ENCODE results near the gene ROPN1L.

DNA sequence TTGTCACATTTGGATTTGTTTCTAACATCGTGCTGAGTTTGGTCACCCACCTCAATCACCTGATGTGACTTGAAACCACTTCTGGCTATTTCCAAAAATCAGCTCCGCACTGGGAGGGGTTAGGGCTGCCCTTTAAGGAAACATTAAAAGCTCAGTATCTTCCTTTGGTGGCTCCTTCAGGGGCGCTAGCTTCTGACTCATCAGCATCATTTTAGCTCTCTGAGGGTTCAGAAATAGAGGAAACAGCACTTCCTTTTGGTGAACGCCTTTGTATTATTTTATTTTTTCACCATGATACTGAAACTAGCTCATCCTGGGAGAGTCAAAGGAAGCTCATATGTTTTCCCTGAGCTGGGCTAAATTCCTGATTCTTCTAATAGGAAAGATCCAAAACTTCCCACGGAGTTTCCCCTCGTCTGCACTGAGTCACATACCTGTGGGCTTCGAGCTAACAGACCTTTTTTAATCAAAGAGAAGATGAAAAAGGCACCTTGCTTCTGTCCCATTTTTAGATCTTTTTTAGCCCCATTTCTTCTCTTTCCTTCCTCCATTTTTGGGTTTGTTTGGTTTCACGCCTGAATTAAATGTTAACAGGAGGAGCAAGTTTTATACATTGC, 48.2 kb downstream of the ROPN1L start:
- no peak for TF ChIP-seq POLR2A (IDR thresholded peaks at IDR 0.05)
- TF ChIP-seq, protein P1, sequence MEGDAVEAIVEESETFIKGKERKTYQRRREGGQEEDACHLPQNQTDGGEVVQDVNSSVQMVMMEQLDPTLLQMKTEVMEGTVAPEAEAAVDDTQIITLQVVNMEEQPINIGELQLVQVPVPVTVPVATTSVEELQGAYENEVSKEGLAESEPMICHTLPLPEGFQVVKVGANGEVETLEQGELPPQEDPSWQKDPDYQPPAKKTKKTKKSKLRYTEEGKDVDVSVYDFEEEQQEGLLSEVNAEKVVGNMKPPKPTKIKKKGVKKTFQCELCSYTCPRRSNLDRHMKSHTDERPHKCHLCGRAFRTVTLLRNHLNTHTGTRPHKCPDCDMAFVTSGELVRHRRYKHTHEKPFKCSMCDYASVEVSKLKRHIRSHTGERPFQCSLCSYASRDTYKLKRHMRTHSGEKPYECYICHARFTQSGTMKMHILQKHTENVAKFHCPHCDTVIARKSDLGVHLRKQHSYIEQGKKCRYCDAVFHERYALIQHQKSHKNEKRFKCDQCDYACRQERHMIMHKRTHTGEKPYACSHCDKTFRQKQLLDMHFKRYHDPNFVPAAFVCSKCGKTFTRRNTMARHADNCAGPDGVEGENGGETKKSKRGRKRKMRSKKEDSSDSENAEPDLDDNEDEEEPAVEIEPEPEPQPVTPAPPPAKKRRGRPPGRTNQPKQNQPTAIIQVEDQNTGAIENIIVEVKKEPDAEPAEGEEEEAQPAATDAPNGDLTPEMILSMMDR (IDR thresholded peaks at IDR 0.05) = no peak
